B cell (primary cell): ENCODE data around the gene MVB12A. TPM values are rescaled to one million over a fixed set of nuclear protein-coding genes. Genes with fewer than 3 reads are reported as not detected.

Source experiments
- ATAC-seq: fragments of 200-7000 bp; cut with Tn5 transposase; one replicate; pipeline ENCODE4 v1.10.0; 2021; ENCODE audit warnings: low read depth, mild to moderate bottlenecking, moderate number of reproducible peaks, moderate library complexity
- CTCF ChIA-PET: fragments of 350-600 bp; sonication (Branson Sonifier 250); formaldehyde crosslinking; loops from one replicate; lab custom pipeline; 2021; ENCODE audit warnings: antibody characterized with exemption, inconsistent platforms; lab: Charles Lee
- POLR2A ChIA-PET: fragments of 350-600 bp; sonication (Branson Sonifier 250); formaldehyde crosslinking; loops from one replicate; lab custom pipeline; 2021; ENCODE audit warnings: antibody characterized with exemption; lab: Charles Lee
- DNase-seq: peaks from one replicate; pipeline ENCODE4 v3.0.0; 2013
- H2AFZ ChIP-seq: 2 replicates; pipeline ENCODE4 v1.6.1; 2012; ENCODE audit warnings: mild to moderate bottlenecking, low read depth, low read length; ENCODE audit not compliant: insufficient read depth, poor library complexity, severe bottlenecking
- H3K27ac ChIP-seq, 2 donors: 1 replicate in 1 of 2; 2 replicates in 1 of 2; pipeline ENCODE4 v1.5.1; 2012 to 2013; ENCODE audit warnings: low read length in 2 of 2, mild to moderate bottlenecking in 2 of 2, moderate library complexity in 1 of 2
- H3K27me3 ChIP-seq, 4 experiments: fragments of 200-600 bp in 1 of 4; sonication (generic) in 1 of 4; replicated peaks in 1 of 4; 1 replicate in 2 of 4; 2 replicates in 2 of 4; pipeline versions ENCODE4 v1.6.1 to v1.7.0; 2013 to 2016; ENCODE audit warnings: low read length in 3 of 4, mild to moderate bottlenecking in 2 of 4, mixed read lengths in 1 of 4, moderate library complexity in 1 of 4; ENCODE audit not compliant: insufficient read depth in 4 of 4, control insufficient read depth in 3 of 4; ENCODE audit errors: control extremely low read depth in 1 of 4
- H3K36me3 ChIP-seq, 2 experiments: replicated peaks in 1 of 2; 1 replicate in 1 of 2; 2 replicates in 1 of 2; pipeline versions ENCODE4 v1.6.1 to v1.7.1; 2013; ENCODE audit warnings: low read length in 1 of 2; ENCODE audit not compliant: insufficient read depth in 2 of 2, control insufficient read depth in 1 of 2; ENCODE audit errors: control extremely low read depth in 1 of 2, extremely low read depth in 1 of 2
- H3K4me1 ChIP-seq, 2 donors: fragments of 200-600 bp in 1 of 2; sonication (generic) in 1 of 2; 1 replicate in 1 of 2; 2 replicates in 1 of 2; pipeline versions ENCODE4 v1.5.1 to v1.6.1; 2013 to 2017; ENCODE audit warnings: low read length in 2 of 2; ENCODE audit not compliant: control insufficient read depth in 2 of 2, insufficient read depth in 2 of 2
- H3K4me2 ChIP-seq: replicated peaks from 2 replicates; pipeline ENCODE3; 2012; ENCODE audit warnings: mild to moderate bottlenecking, low read depth, low read length; ENCODE audit not compliant: poor library complexity, severe bottlenecking
- H3K4me3 ChIP-seq, 5 experiments: fragments of 200-600 bp in 1 of 5; sonication (generic) in 1 of 5; 1 replicate in 3 of 5; 2 replicates in 2 of 5; pipeline versions ENCODE4 v1.5.1 to v1.7.0; 2011 to 2016; ENCODE audit warnings: low read length in 4 of 5, mild to moderate bottlenecking in 4 of 5, low read depth in 2 of 5, control low read depth in 1 of 5, moderate library complexity in 1 of 5; ENCODE audit not compliant: insufficient read depth in 1 of 5; ENCODE audit errors: control extremely low read depth in 1 of 5, extremely low read depth in 1 of 5
- H3K79me2 ChIP-seq: fragments of 200-600 bp; sonication (generic); one replicate; pipeline ENCODE4 v1.6.0; 2016; ENCODE audit warnings: low read length; ENCODE audit not compliant: control insufficient read depth, insufficient read depth
- H3K9ac ChIP-seq: fragments of 200-600 bp; sonication (generic); 2 replicates; pipeline ENCODE4 v1.6.1; 2017; ENCODE audit warnings: mild to moderate bottlenecking, low read length, moderate library complexity
- H3K9me3 ChIP-seq, 3 donors: one replicate each; pipeline versions ENCODE4 v1.6.1 to v1.7.1; 2013; ENCODE audit warnings: low read length in 2 of 3; ENCODE audit not compliant: control insufficient read depth in 2 of 3, insufficient read depth in 1 of 3; ENCODE audit errors: control extremely low read depth in 1 of 3
- H4K20me1 ChIP-seq: 2 replicates; pipeline ENCODE4 v1.6.0; 2012; ENCODE audit warnings: mild to moderate bottlenecking, low read length; ENCODE audit not compliant: insufficient read depth, control insufficient read depth, poor library complexity, severe bottlenecking
- H3K27ac Mint-ChIP-seq: one replicate; pipeline ENCODE4 v1.8.0; 2021; ENCODE audit warnings: mixed read lengths
- H3K27me3 Mint-ChIP-seq: one replicate; pipeline ENCODE4 v1.8.0; 2021; ENCODE audit warnings: mixed read lengths
- H3K4me1 Mint-ChIP-seq: one replicate; pipeline ENCODE4 v1.8.0; 2021; ENCODE audit warnings: mixed read lengths
- H3K4me3 Mint-ChIP-seq: one replicate; pipeline ENCODE4 v1.8.0; 2021; ENCODE audit warnings: mixed read lengths
- H3K9me3 Mint-ChIP-seq: one replicate; pipeline ENCODE4 v1.8.0; 2022; ENCODE audit warnings: mixed read lengths; ENCODE audit not compliant: insufficient read depth
- CTCF ChIP-seq: fragments of 200-600 bp; IDR thresholded peaks from one replicate; pipeline ENCODE4 v1.8.0; 2022; ENCODE audit warnings: antibody characterized with exemption, mild to moderate bottlenecking
- EZH2 ChIP-seq: IDR thresholded peaks from 2 replicates; pipeline ENCODE4 v1.6.1; 2012; ENCODE audit warnings: borderline replicate concordance, low read depth, mild to moderate bottlenecking, moderate library complexity, low read length; ENCODE audit not compliant: insufficient read depth, poor library complexity, severe bottlenecking
- WGBS: methylation state at CpG from one replicate; pipeline ENCODE4 v1.1.5; 2013; ENCODE audit warnings: missing lambda C conversion rate; ENCODE audit not compliant: insufficient coverage; 5-methylcytosine and 5-hydroxymethylcytosine counted together
- intact Hi-C: fragments of 100-400 bp; cut with micrococcal nuclease; formaldehyde crosslinking; loops from one replicate; pipeline ENCODE4 v1.10.0; 2022
- polyA plus RNA-seq: library from polyadenylated mRNA; depleted of rRNA; stranded (reverse); fragments of >200 nt; gene quantifications from 2 replicates; pipeline ENCODE4 v1.2.3, GENCODE V29; 2012
- total RNA-seq, 2 donors: library from RNA; stranded (reverse); fragments of 120-200 nt in 1 of 2; gene quantifications; 1 replicate in 1 of 2; 2 replicates in 1 of 2; pipeline versions ENCODE4 v1.2.3 to v1.2.4, GENCODE V29; 2013 to 2022

MVB12A gene
- total and polyA plus RNA-seq, 2 donors (not counting 1 experiment from before 2014, with no cell fraction given) = 31.3 to 33.6 TPM

DNA sequence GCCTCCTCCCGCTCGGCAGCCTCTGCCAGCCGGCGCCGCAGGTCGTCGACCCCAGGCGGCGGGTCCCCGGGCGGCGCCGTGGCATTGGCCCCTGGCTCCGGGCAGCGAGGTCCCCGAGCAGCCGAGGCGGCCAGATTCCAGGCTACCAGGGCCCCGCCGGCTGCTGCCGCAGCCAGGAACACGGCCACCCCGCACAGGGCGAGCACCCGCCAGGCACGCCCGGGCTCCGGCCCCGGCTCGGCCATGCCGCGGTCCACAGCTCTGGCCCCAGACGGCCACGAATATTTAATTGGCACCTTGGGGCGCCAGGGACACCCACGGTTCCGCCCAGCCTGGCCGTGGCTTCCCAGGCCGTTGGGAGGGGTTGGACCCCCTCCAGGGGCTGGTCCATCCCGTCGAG lies 25.9 kb upstream of the MVB12A start, which contains the start of gene CCDC194:
CCDC194 (minus strand) TSS at position 283 of the 400 bp plus-strand sequence; CDS start at position 245, 38 bp downstream.
- CTCF ChIA-PET = interaction anchor here (1.7 to 2.1 kb wide), 2 partner anchors 8 to 72 kb away, joined by 5 to 14 read pairs; no protein-coding TSS in a partner anchor
- H3K4me1 Mint-ChIP-seq = peaks cover 21% of the 10 kb centered on the region
- H2AFZ ChIP-seq = peak within 1 kb of the TSS; percentile 38
- POLR2A ChIA-PET = interaction anchor here (0.6 to 0.7 kb wide), 2 partner anchors 56 to 64 kb away, joined by 4 to 9 read pairs; no protein-coding TSS in a partner anchor
- 82% methylated on average over 41 of the region's 41 CpGs for WGBS
- H3K4me2 ChIP-seq = peak within 1 kb of the TSS; percentile 51
- H4K20me1 ChIP-seq = no peaks in the 10 kb centered on the region
- H3K4me1 ChIP-seq = peaks cover 23 to 27% of the 10 kb centered on the region in 2 donors
- peak within 1 kb of the TSS; percentile 16 for H3K4me3 Mint-ChIP-seq
- H3K79me2 ChIP-seq = no peaks in the 10 kb centered on the region
- H3K4me3 ChIP-seq = no peak within 1 kb of the TSS
- peaks cover 3% of the 10 kb centered on the region for H3K9me3 Mint-ChIP-seq
- peak within 1 kb of the TSS in 1 of 2 donors; percentile 53 for H3K27ac ChIP-seq
- peaks cover 0 to 14% (median 0%) of the 10 kb centered on the region in 3 donors for H3K9me3 ChIP-seq
- no peak for TF ChIP-seq CTCF
- TF ChIP-seq EZH2 = no peak
- H3K27me3 Mint-ChIP-seq = no peaks in the 10 kb centered on the region
- peaks cover 0 to 8% of the 10 kb centered on the region in 2 experiments for H3K36me3 ChIP-seq
- no peak within 1 kb of the TSS for H3K9ac ChIP-seq
- H3K27ac Mint-ChIP-seq = peak within 1 kb of the TSS; percentile 41
- intact Hi-C loops = no loop called here
- no peak for DNase-seq
- peaks cover 0 to 19% (median 9%) of the 10 kb centered on the region in 4 experiments for H3K27me3 ChIP-seq
- no peak for ATAC-seq

- ATAC-seq (no peak), DNase-seq (peak; percentile 56)
- ChIA-PET POLR2A (interaction anchor here (0.5 kb wide), 1 partner anchor 52 kb away, joined by 3 read pairs; no protein-coding TSS in a partner anchor), CTCF (interaction anchor here (1.0 to 2.1 kb wide), 4 partner anchors 9 to 71 kb away, joined by 3 to 14 read pairs (median 4); no protein-coding TSS in a partner anchor)
- intact Hi-C loops = loop anchor here (1.0 kb wide), 1 partner anchor 71 kb away; no protein-coding TSS in a partner anchor
- Mint-ChIP-seq H3K27me3 (no peaks in the 10 kb centered on the region), H3K4me3 (no peak overlapping the region), H3K4me1 (peaks cover 21% of the 10 kb centered on the region), H3K27ac (peak overlapping the region; percentile 41), H3K9me3 (no peaks in the 10 kb centered on the region)
- peaks cover 0 to 19% (median 8%) of the 10 kb centered on the region in 4 experiments for H3K27me3 ChIP-seq
- H4K20me1 ChIP-seq = no peaks in the 10 kb centered on the region
- WGBS = 17% methylated on average over 19 of the region's 19 CpGs
- H2AFZ ChIP-seq = peak overlapping the region; percentile 38
- H3K4me2 ChIP-seq = peak overlapping the region; percentile 51
- no peaks in the 10 kb centered on the region for H3K79me2 ChIP-seq
- TF ChIP-seq CTCF = peak; percentile 28
- no peak for TF ChIP-seq EZH2
- peaks cover 0 to 9% (median 0%) of the 10 kb centered on the region in 3 donors for H3K9me3 ChIP-seq
- peak overlapping the region in 1 of 2 donors; percentile 53 for H3K27ac ChIP-seq
- peaks cover 23 to 26% of the 10 kb centered on the region in 2 donors for H3K4me1 ChIP-seq
- no peak overlapping the region for H3K4me3 ChIP-seq
- H3K9ac ChIP-seq = no peak overlapping the region
- peaks cover 0 to 8% of the 10 kb centered on the region in 2 experiments for H3K36me3 ChIP-seq
Measured at GRCh38 chr19:17394891-17395415, 24.9 kb upstream of the MVB12A start.
